Renal pelvis (tissue), 4 donors: ENCODE results near the gene MSLN. TPM values are rescaled to one million over a fixed set of nuclear protein-coding genes. Genes with fewer than 3 reads are reported as not detected.

Experiments used
- DNase-seq: peaks from one replicate; pipeline ENCODE4 v3.0.0-alpha.2; 2013
- polyA plus RNA-seq, 3 donors: library from polyadenylated mRNA; unstranded; fragments of 120-200 nt; gene quantifications; one replicate each; pipeline ENCODE4 v1.2.1, GENCODE V29; 2013; ENCODE audit not compliant: insufficient read length in 3 of 3

The MSLN gene
- polyA plus RNA-seq, 3 donors, result 12.9 to 21.3 (median 17.4) TPM

GRCh38 chr16:802461-802860 lies 41.9 kb downstream of the MSLN start:
- DNase-seq, result no peak

GRCh38 chr16:802914-803753 lies 42.6 kb downstream of the MSLN start:
- no peak for DNase-seq

- no peak for DNase-seq
These were observed 43.2 kb downstream of the MSLN start for GRCh38 chr16:803754-804080.

- no peak for DNase-seq
These were observed 43.9 kb downstream of the MSLN start for GRCh38 chr16:804193-805048.

GRCh38 chr16:805474-805873 lies 44.9 kb downstream of the MSLN start:
- no peak for DNase-seq

- peak; percentile 91 for DNase-seq
These were observed 47.0 kb downstream of the MSLN start for GRCh38 chr16:807347-808084.

GRCh38 chr16:808085-808386 lies 47.5 kb downstream of the MSLN start:
- DNase-seq, result no peak

GRCh38 chr16:813204-813915 lies 52.8 kb downstream of the MSLN start:
- DNase-seq, result no peak

- no peak for DNase-seq
These were observed 53.4 kb downstream of the MSLN start for GRCh38 chr16:813916-814412.

- no peak for DNase-seq
These were observed 54.4 kb downstream of the MSLN start for GRCh38 chr16:814974-815373.

GRCh38 chr16:815861-816260 lies 55.3 kb downstream of the MSLN start:
- no peak for DNase-seq

GRCh38 chr16:817001-817906 lies 56.7 kb downstream of the MSLN start:
- no peak for DNase-seq

- no peak for DNase-seq
These were observed 57.6 kb downstream of the MSLN start for GRCh38 chr16:818132-818531.

Other genes with a start within 250 kb of the MSLN start
- gene CAPN15, start 233.0 kb upstream of the MSLN start, polyA plus RNA-seq, result 10 to 100 TPM; 33.2 to 40.3 (median 36.7) TPM
- gene PRR35, start 200.3 kb upstream of the MSLN start, polyA plus RNA-seq, result 10 to 100 TPM; 16.0 to 17.8 (median 16.5) TPM
- gene NHLRC4, start 193.7 kb upstream of the MSLN start, polyA plus RNA-seq, result 1 to 10 TPM; 9.0 to 9.6 (median 9.3) TPM
- gene PIGQ, start 190.8 kb upstream of the MSLN start, polyA plus RNA-seq, result 10 to 100 TPM; 67.1 to 99.6 (median 85.4) TPM
- 10 to 100 TPM; 24.5 to 33.9 (median 24.6) TPM for gene RAB40C, start 170.7 kb upstream of the MSLN start, polyA plus RNA-seq
- gene WFIKKN1, start 129.7 kb upstream of the MSLN start, polyA plus RNA-seq, result 1 to 10 TPM; 2.2 to 2.8 (median 2.3) TPM
- gene METTL26, start 124.4 kb upstream of the MSLN start, polyA plus RNA-seq, result 10 to 100 TPM; 51.4 to 71.5 (median 67.8) TPM
- gene MCRIP2, start 118.9 kb upstream of the MSLN start, polyA plus RNA-seq, result 10 to 100 TPM; 25.5 to 27.4 (median 25.7) TPM
- gene WDR90, start 111.4 kb upstream of the MSLN start, polyA plus RNA-seq, result 10 to 100 TPM; 44.3 to 67.4 (median 52.0) TPM
- 100 to 1,000 TPM in 1 of 3 donors, 10 to 100 TPM in 2; 85.9 to 117 (median 97.9) TPM for gene RHOT2, start 92.6 kb upstream of the MSLN start, polyA plus RNA-seq
- 1 to 10 TPM; 1.6 to 2.5 (median 1.8) TPM for gene RHBDL1, start 85.1 kb upstream of the MSLN start, polyA plus RNA-seq
- 100 to 1,000 TPM; 109 to 133 (median 128) TPM for gene STUB1, start 80.3 kb upstream of the MSLN start, polyA plus RNA-seq
- 10 to 100 TPM; 75.1 to 80.9 (median 75.2) TPM for gene JMJD8, start 76.4 kb upstream of the MSLN start, polyA plus RNA-seq
- gene WDR24, start 70.3 kb upstream of the MSLN start, polyA plus RNA-seq, result 10 to 100 TPM; 14.6 to 16.3 (median 15.4) TPM
- gene FBXL16, start 54.9 kb upstream of the MSLN start, polyA plus RNA-seq, result 1 to 10 TPM; 1.1 to 2.8 (median 1.9) TPM
- gene METRN, start 45.6 kb upstream of the MSLN start, polyA plus RNA-seq, result 10 to 100 TPM in 2 of 3 donors, 1 to 10 TPM in 1; 7.3 to 16.0 (median 12.8) TPM
- 10 to 100 TPM; 18.9 to 24.3 (median 22.5) TPM for gene ANTKMT, start 39.6 kb upstream of the MSLN start, polyA plus RNA-seq
- gene CCDC78, start 34.3 kb upstream of the MSLN start, polyA plus RNA-seq, result 1 to 10 TPM; 2.5 to 4.8 (median 3.6) TPM
- gene HAGHL, start 33.6 kb upstream of the MSLN start, polyA plus RNA-seq, result 1 to 10 TPM; 4.6 to 8.5 (median 4.8) TPM
- 10 to 100 TPM; 27.1 to 34.9 (median 27.3) TPM for gene CIAO3, start 19.7 kb upstream of the MSLN start, polyA plus RNA-seq
- 10 to 100 TPM; 13.5 to 19.3 (median 18.6) TPM for gene RPUSD1, start 27.6 kb downstream of the MSLN start, polyA plus RNA-seq
- 10 to 100 TPM; 31.8 to 34.3 (median 32.0) TPM for gene CHTF18, start 27.9 kb downstream of the MSLN start, polyA plus RNA-seq
- under 1 TPM; 0.39 to 0.47 (median 0.41) TPM for gene GNG13, start 40.0 kb downstream of the MSLN start, polyA plus RNA-seq
- 10 to 100 TPM; 17.9 to 26.7 (median 22.0) TPM for gene LMF1, start 210.2 kb downstream of the MSLN start, polyA plus RNA-seq
- 1 to 10 TPM; 3.3 to 5.1 (median 3.5) TPM for gene SOX8, start 221.0 kb downstream of the MSLN start, polyA plus RNA-seq